Ishikawa (cell line): ENCODE measurements around the gene GLP1R.

ENCODE experiments used
- CEBPB ChIP-seq: IDR thresholded peaks from 2 replicates; pipeline ENCODE4 v1.6.1; 2012
- EGR1 ChIP-seq: IDR thresholded peaks from 2 replicates; pipeline ENCODE4 v1.6.1; 2012
- EP300 ChIP-seq: IDR thresholded peaks from 2 replicates; pipeline ENCODE4 v1.6.1; 2012; ENCODE audit warnings: borderline replicate concordance
- MAX ChIP-seq: IDR thresholded peaks from 2 replicates; pipeline ENCODE4 v1.6.1; 2012
- NFIC ChIP-seq: IDR thresholded peaks from 2 replicates; pipeline ENCODE4 v1.6.1; 2012
- TAF1 ChIP-seq: IDR thresholded peaks from 2 replicates; pipeline ENCODE4 v1.6.1; 2012; ENCODE audit warnings: low read depth, mild to moderate bottlenecking
- USF1 ChIP-seq: IDR thresholded peaks from 2 replicates; pipeline ENCODE4 v1.6.1; 2012
- YY1 ChIP-seq: IDR thresholded peaks from 2 replicates; pipeline ENCODE4 v1.6.1; 2012; ENCODE audit warnings: low read depth
- TF ChIP-seq, protein P1 (sequence below): IDR thresholded peaks from 2 replicates; pipeline ENCODE4 v1.6.1; 2012; ENCODE audit warnings: low read depth, mild to moderate bottlenecking

- TF ChIP-seq EP300: no peak
- TF ChIP-seq YY1: no peak
- TF ChIP-seq CEBPB: no peak
- TF ChIP-seq EGR1: no peak
- no peak for TF ChIP-seq TAF1
- no peak for TF ChIP-seq MAX
- TF ChIP-seq, protein P1, sequence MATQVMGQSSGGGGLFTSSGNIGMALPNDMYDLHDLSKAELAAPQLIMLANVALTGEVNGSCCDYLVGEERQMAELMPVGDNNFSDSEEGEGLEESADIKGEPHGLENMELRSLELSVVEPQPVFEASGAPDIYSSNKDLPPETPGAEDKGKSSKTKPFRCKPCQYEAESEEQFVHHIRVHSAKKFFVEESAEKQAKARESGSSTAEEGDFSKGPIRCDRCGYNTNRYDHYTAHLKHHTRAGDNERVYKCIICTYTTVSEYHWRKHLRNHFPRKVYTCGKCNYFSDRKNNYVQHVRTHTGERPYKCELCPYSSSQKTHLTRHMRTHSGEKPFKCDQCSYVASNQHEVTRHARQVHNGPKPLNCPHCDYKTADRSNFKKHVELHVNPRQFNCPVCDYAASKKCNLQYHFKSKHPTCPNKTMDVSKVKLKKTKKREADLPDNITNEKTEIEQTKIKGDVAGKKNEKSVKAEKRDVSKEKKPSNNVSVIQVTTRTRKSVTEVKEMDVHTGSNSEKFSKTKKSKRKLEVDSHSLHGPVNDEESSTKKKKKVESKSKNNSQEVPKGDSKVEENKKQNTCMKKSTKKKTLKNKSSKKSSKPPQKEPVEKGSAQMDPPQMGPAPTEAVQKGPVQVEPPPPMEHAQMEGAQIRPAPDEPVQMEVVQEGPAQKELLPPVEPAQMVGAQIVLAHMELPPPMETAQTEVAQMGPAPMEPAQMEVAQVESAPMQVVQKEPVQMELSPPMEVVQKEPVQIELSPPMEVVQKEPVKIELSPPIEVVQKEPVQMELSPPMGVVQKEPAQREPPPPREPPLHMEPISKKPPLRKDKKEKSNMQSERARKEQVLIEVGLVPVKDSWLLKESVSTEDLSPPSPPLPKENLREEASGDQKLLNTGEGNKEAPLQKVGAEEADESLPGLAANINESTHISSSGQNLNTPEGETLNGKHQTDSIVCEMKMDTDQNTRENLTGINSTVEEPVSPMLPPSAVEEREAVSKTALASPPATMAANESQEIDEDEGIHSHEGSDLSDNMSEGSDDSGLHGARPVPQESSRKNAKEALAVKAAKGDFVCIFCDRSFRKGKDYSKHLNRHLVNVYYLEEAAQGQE: no peak
- TF ChIP-seq USF1: no peak
- no peak for TF ChIP-seq NFIC
Observed at GRCh38 chr6:39068391-39068790, 19.8 kb downstream of the GLP1R start.
